ENCODE results near the gene ZMYND19. TPM values are rescaled to one million over a fixed set of nuclear protein-coding genes. Genes with fewer than 3 reads are reported as not detected.
"Not testable (repeated sequence)": the region's sequence is repeated elsewhere in the genome, so short reads cannot be mapped to it uniquely, and the experiment has no call there.

Gene ZMYND19
- total RNA-seq, 1 experiment from 2014 or later: 26.8 TPM

DNA sequence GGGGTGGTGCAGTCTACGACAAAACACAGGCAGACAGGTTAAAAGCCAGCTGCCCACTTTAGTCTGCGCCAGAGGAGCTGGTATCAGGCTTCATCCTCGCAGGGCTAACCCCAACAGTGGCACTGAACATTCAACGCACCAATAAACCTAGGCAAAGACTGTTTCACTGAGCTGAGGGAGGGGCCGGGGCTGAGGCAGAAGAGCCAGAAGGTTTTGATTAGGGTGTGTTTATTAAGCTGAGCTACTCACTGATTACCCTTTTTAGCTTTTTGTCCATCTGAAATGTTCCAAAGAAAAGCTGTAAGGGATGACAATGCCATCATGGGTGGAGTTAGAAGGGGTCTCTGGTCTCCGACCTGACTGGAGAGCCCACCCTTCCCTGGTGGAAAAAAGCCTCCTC lies 1.4 kb downstream of the ZMYND19 start:
- DNase-seq (ENCODE audit: low spot score): no peak

DNA sequence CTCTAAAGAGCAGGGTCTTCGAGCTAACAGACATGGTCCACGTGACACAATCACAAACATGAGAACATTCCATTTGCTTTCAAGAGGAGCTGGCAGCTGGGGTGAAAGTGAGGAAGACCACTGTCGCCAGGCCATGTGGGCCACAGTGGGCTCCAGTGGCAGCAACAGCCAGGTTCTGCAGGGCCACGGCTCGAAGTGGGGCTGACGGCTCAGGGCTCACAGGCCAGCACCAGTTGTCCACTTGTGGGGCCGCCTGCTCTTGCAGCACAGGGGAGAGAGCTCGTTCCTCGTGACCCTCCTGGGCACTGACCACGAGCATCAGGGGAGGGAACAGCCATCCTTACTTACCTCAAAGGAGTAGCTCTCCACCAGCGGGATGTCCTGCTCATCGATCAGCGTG lies 2.0 kb downstream of the ZMYND19 start:
- DNase-seq (ENCODE audit: low spot score): no peak

DNA sequence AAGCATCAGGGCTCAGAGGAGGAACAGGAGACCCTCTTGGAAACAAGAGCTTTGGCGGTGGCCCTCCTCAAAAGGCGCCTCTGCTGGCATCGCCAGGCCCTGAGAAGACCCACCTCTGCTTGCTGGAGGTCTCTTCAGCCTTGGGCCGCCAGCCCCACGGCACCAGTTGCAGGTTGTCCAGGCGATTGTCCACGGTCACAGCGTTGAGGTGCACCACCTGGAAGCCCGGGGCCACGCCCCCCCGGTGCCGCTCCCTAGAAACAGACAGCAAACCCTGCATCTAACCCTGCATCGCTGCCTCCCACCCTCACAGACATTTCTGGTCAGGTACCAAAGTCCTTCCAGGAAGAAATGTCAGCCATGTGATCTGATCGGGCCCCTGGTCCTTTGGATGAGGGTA lies 3.5 kb downstream of the ZMYND19 start:
- DNase-seq (ENCODE audit: low spot score): no peak

DNA sequence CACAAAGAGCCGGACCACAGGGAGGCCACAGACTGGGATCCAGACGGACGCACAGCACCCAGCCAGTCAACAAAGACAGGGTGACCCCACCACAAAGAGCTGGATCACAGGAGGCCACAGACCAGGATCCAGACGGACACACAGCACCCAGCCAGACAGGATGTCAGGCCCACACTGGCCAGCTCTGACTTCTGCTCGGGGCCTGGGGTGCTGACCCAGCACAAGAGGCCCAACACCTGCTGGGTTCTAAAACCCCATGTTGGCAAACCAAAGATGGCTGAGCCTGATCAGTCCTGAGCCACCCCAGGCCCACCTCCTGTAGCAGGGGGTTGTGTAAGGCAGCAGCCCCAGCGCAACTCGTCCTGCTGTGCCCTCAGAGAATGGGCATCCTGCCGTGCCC lies 6.4 kb downstream of the ZMYND19 start:
- DNase-seq (ENCODE audit: low spot score): no peak

DNA sequence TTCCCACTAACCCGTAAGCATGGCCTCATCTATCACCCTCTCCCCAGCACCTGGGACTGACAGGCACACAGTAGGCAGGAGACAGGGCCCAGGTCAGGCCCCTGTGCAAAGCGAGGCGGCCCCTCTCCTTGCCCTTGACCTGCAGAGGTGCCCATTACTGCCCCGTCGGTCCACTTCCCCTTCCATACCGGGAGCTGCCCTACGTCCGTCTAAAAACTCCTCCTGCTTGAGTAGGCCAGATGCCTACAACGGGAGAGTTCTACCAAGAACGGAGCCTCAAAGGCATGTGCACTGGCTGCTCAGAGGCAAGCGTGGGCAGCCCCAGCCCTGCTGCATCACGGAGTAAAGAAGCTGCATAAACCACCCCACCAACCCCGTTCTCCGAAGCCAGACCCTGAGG lies 7.0 kb downstream of the ZMYND19 start:
- no peak for DNase-seq (ENCODE audit: low spot score)

DNA sequence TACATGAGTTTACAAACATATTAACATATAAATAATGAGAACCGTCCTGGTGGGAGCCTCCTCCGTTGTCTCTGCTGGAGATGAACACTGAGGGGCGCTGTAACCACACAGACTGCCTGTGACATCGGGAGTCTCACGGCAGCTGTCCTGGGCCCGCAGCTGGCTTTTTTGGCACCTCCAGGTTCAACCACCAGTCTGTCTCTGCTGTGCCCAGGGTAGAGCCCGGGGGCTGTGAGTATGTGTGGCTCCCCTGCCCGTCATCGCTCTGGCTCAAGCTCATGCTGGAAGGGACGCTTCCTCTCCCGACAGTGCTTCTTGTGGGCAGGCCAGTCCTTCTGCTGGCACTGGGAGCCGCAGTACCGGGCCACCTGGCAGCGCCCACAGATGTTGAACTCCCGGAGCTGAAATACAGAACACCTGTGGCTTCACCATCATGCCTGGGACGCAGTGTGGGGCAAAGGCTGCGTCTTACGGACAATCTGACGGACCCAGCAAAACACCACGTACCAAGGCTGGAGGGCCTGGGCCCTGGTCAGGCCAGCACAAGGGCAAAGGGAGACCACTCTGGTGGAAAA lies 7.9 kb downstream of the ZMYND19 start:
- DNase-seq (ENCODE audit: low spot score): no peak

DNA sequence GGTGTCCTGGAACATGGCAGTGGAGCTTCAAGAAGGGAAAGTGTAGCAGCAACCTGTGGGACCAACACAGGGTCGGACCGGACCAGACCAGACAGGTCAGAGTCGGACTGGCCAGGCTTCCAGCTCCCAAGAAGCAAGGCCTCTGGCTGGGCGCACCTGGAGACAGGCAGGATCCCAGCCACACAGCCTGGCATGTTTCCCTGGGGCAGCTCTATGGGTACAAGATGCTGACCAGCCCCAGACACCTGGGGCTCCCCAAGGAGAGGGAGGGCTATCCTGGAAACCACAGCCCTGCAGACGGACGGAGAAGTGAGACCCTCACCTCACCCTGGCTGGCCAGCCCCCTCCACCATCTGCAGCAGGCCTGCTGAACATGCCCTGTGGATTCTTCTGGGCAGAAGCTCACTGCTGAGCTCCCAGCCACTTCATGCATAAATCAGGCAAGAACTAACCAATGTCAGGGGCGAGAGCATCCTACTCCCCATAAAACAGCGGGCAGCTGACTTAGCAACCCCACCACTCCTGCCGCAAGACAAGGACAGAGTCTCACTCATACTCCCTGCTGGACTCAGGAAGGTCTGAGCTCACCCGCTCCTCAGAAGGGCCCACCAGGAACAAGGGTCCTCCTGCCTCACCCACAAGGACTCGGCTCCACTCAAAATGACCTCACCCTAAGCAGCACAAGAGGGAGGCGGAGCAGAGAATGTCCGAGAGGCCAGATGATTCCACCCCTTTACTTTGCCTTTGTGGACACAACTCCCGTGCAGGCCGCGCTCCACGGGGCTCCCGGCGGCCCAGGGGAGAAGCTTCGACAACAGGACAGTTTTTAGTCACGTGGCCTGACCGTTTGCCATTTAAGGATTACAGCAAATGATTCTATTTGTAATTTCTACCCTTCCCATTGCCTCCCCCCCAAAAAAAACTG lies 8.7 kb downstream of the ZMYND19 start:
- DNase-seq (ENCODE audit: low spot score): no peak

DNA sequence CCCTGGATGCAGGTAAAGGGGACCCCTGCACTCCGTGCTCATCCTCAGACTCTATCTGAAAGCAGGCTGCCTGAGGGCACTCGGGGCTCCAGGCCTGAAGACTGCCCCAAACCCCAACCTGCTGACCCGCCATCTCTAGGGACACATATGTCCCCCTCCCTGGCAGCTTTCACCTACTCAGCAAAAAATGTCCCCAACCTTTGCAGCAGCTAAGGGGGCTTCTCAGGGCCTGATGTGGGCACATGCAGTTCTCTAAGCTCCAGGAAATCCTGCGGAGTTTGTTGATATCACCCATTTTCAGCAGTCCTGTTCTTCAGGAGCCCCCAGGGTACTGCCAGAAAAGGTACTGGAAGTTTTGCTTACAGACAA lies 9.4 kb downstream of the ZMYND19 start:
- DNase-seq (ENCODE audit: low spot score): no peak

DNA sequence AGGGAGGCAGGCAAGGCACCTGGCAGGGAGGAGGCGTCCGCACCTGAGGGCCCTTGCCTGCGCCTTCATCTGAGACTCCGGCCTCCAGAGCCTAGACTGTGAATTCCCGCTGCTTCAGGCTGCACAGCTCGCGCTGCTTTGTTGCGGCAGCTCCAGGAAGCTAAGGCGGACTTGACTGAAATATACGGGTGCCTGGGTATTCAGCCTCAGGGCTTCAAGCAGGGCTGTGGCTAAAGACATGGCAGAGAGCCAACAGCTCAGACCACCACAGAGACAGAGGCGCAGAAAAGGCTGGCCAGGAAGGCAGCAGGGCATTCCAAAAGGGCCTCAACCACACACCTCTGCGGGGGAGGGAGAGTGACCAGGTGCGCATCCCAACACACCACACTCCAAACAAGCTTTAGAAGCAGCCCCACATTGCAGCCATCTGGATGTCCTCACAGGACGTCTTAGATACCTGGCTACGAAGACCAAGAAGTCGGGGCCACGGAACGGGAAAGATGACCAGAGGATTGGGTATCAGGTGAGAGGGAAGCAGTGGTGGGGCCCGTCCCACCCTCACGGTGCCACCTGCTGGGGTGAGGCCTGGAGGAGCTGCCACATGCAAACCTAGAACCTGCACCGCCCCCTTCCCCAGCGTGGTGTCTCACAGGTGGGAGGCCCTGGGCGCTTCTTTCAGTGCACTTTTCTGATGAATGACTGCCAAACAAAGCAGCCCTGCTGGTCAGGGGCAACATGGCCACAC lies 9.9 kb downstream of the ZMYND19 start:
- DNase-seq (ENCODE audit: low spot score): no peak

DNA sequence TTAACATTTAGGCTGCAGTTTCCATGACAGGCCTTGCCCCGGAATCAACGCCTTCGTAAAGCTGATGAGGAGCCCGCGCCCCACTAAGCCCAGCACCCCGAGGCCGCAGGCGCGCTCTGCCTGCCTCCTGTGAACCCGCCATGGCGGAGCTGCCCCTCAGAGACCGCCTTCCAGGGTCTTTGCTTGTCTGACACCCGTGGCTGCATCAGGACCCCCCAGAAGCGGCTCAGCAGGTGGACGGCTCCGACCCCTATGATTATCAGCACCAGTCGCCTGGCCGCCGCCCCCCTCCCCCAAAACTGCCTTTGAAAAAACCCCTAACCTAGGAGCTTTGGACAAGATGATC lies 11.1 kb downstream of the ZMYND19 start:
- no peak for DNase-seq (ENCODE audit: low spot score)

DNA sequence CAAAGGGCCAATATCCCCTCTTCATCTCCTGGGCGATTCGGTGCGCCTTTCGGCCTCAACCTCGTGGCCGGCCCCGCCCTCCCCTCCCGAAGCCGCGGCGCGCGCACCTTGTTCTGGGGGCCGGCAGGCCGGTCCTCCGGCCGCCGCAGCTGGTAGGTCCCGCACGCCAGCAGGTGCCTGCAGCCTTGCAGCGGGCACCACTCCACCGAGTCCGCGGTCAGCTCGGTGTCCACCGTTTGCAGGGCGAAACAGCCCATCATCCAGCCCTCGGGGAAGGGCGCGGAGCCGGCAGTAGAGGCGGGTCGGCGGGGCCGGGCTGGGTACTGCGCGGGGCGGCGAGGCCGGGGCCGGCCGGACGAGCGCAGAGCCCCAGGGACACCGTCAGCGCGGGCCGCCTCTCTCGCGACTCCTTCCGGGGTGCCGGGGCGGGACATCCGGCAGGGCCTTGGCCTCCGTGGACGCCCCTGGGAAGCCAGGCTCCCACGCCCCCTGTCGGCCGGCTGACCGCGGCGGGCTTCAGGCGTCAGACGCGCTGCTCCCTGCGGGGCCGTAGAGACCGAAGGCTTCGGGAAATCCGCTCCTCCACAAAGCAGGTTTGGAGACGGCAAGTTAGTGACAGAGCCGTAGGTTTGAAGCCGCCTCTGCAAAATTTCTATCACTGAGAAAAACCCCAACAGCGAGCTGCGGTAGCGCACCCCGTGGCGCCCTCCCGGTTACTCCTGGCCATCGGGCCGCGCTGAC lies 11.6 kb downstream of the ZMYND19 start, which contains the start of gene DPH7:
DPH7 (minus strand) TSS at position 408 of the 741 bp plus-strand sequence; CDS start at position 260, 148 bp downstream.
- peak; percentile 83 for DNase-seq (ENCODE audit: low spot score)

DNA sequence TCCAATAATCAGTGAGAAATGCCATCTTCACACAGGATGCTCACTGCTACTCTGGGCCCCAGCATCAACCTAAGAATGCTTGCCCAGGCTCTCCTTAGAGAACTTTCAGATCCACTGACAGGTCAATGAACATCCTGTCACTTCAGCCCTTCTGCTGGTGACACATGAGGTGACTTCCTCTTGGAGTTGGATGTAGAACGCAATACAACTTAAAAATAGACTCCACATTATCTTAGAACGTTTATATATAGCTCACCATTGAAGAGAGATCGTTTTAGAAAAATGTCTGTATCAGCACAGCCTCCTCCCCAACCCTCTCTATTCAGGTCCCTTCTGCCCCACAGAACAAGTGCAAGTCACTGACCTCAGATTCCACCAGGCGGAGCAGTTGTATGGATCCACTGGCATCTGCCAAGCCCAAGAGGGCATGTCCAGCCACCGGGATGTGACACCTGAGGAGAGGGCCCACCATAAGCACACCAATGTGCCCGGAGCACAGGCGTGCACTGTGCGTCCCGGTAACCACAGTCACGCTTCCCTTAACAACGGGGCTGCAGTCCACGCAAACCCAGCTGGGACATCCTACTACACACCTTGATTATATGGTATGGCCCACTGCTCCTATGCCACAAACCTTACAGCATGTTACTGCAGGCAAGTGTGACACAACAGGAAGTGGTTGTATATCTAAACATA lies 14.4 kb downstream of the ZMYND19 start:
- DNase-seq (ENCODE audit: low spot score): no peak

DNA sequence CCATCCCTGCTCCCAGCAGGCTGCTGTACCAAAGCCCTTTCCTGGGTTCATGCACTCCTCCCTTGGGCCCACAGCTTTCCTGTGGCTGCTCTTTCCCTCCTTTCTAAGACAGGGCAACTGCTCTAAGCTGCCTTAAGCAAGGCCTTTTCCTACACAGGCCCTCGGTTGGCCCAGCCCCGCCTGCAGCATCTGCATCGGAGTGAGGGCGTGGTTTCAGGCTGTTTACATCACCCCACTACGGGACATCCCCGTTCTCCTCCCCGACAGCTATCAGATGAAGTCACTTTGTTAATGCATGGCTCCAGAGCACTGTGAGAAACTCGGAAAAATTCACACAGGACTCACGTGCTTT lies 15.0 kb downstream of the ZMYND19 start:
- DNase-seq (ENCODE audit: low spot score): no peak

DNA sequence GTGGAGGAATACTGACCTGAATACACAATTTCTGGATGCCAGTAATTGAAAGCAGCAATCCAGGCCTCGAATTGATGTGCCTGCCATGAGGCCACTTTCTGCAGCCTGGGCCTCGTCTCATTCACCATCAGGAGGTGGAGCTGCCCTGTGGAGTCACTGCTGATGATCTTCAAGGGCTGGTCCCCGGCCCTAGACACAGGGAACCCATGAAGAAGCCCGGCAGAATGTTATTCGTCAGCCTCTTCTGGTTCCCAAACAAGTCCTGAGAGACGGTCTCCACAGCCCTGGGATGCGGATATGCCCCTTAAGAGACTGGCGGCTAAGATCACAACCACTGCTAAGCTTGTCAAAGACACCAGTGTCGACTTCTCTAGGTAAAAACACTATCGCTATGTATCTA lies 16.1 kb downstream of the ZMYND19 start:
- no peak for DNase-seq (ENCODE audit: low spot score)

DNA sequence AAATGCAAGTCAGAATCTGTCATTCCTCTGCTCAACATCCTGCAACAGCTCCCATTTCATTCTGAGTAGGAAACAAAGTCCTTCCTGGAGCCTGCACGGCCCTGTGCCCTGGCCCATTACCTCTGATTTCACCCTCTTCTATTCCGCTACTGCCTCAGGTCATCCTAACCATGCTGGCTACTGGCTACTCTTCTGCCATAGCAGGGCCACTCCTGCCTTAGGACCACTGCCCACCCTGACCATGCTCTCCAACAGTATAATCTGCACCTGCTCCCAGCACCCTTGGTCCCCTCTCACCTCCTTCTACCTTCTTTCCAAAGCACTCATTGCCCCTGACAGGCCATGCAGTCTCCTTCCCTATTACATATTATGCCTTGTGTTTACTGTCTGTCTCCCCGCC lies 19.7 kb downstream of the ZMYND19 start:
- no peak for DNase-seq (ENCODE audit: low spot score)

DNA sequence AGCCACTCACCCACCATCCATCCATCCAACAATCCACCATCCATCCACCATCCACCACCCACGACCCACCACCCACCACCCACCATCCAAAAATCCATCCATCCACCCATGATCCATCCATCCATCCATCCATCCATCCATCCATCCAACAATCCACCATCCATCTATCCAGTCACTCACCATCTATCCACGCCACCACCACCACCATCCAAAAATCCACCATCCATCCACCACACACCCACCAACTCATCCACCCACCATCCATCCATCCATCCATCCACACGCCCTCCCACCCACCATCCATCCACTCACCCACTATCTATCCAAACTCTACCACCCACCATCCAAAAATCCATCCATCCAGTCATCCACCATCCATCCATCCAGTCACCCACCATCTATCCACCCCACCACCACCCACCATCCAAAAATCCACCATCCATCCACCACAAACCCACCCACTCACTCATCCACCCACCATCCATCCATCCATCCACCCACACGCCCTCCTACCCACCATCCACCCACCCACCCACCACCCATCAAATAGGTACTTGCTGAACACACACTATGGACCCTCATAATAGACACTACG lies 20.6 kb downstream of the ZMYND19 start:
- no peak for DNase-seq (ENCODE audit: low spot score)

DNA sequence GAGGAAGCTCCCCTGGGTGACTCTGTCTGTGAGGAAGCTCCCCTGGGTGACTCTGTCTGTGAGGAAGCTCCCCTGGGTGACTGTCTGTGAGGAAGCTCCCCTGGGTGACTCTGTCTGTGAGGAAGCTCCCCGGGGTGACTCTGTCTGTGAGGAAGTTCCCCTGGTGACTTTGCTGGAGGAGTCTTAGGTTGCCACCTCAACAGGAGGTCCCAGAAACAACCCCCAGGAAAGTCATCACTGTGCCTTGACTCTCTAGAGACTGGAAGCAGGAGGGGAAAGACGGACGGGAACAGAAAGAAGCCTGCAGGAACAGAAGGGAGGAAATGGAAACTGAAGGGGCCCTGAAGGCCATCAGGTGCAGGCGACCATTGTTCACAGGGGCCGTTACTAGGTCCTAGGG lies 21.9 kb downstream of the ZMYND19 start:
- DNase-seq (ENCODE audit: low spot score): not testable (repeated sequence)

DNA sequence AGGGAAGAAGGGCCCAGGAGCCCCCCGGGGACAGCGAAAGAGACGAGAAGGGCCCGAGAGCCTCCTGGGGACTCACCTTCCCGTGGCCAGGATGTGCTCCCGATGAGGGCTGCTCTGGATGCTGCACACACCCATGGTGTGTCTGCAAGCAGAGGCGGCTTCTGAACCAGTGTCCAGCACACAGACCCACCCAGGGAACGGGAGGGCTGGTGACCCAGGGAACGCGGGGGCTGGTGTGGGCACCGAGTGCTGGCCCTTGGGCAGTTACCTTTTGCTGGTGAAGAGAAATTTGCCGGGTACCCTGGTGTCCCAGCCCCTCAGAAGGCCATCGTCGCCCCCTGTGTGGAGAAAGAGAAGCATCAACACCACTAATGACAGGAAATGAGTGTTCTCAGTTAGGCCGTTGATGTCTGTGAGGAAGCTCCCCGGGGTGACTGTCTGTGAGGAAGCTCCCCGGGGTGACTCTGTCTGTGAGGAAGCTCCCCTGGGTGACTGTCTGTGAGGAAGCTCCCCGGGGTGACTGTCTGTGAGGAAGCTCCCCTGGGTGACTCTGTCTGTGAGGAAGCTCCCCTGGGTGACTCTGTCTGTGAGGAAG lies 25.4 kb downstream of the ZMYND19 start:
- no peak for DNase-seq (ENCODE audit: low spot score)

DNA sequence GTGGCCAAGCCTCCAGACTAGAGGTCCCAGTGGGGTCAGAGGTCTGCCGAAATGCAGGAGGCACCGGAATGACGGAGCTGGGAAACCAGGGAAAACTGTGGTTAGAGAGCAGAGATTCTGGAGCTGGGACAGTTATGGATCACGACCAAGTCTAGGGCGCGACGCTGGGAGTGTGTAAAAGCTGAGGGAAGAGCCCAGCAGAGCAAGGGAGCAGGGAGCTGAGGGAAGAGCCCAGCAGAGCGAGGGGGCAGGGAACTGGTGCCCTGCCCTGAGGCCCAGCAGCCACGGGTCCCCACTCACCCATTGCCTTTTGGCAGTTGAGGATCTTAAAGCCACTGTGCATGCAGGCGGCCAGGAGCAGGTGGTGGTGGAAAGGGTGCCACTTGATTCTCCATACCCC lies 26.2 kb downstream of the ZMYND19 start:
- no peak for DNase-seq (ENCODE audit: low spot score)

DNA sequence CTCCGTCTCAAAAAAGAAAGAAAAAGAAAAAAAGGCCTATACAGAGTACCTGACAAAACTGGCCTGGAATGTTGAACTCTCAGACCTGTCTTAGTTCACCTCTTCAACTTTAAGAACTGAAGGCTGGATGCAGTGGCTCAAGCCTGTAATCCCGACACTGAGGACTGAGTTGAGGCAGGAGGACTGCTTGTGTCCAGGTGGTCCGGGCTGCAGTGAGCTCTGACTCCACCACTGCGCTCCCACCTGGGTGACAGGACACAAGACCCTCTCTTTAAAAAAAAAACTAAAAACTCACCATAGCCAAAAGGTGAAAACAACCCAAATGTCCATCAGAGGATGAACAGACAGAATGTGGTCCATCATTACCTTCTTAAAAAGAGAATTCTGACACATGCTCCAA lies 32.2 kb downstream of the ZMYND19 start:
- no peak for DNase-seq (ENCODE audit: low spot score)

All from H4 (cell line).